SH-SY5Y (cell line): ENCODE data around the gene CGGBP1.

Experiments used
- GATA2 ChIP-seq: IDR thresholded peaks from 2 replicates; pipeline ENCODE4 v1.6.1; 2011; ENCODE audit warnings: mild to moderate bottlenecking, low read depth, low read length
- GATA3 ChIP-seq: IDR thresholded peaks from 2 replicates; pipeline ENCODE4 v1.6.1; 2011; ENCODE audit warnings: low read depth, mild to moderate bottlenecking, low read length, moderate library complexity

CGGBP1 gene

GRCh38 chr3:88013592-88013991 lies 45.2 kb downstream of the CGGBP1 start:
- TF ChIP-seq GATA3 (no peak), GATA2 (no peak)

- TF ChIP-seq GATA3 (no peak), GATA2 (no peak)
These were observed 48.0 kb downstream of the CGGBP1 start for GRCh38 chr3:88010810-88011209.

GRCh38 chr3:88009066-88009465 lies 49.7 kb downstream of the CGGBP1 start:
- TF ChIP-seq GATA2 = no peak
- no peak for TF ChIP-seq GATA3

GRCh38 chr3:88005066-88005465 lies 53.7 kb downstream of the CGGBP1 start:
- TF ChIP-seq GATA3 = no peak
- TF ChIP-seq GATA2 = no peak

GRCh38 chr3:88003115-88003755 lies 55.6 kb downstream of the CGGBP1 start:
- TF ChIP-seq GATA2 = no peak
- no peak for TF ChIP-seq GATA3

GRCh38 chr3:88002448-88002847 lies 56.4 kb downstream of the CGGBP1 start:
- TF ChIP-seq GATA2 = no peak
- TF ChIP-seq GATA3 = no peak
